Neural crest cell (in vitro differentiated cells): ENCODE results near the gene CASTOR1. TPM values are rescaled to one million over a fixed set of nuclear protein-coding genes. Genes with fewer than 3 reads are reported as not detected.

Source experiments
- DNase-seq: peaks from one replicate; pipeline ENCODE4 v3.0.0; 2021; ENCODE audit warnings: low read depth, mixed read lengths, low spot score
- H3K27ac Mint-ChIP-seq: one replicate; pipeline ENCODE4 v1.8.0; 2021; ENCODE audit warnings: mild to moderate bottlenecking, mixed read lengths; ENCODE audit not compliant: unreplicated experiment
- H3K27me3 Mint-ChIP-seq: 2 replicates; pipeline ENCODE4 v1.8.0; 2021; ENCODE audit warnings: low read depth, mild to moderate bottlenecking, mixed read lengths
- H3K36me3 Mint-ChIP-seq: 2 replicates; pipeline ENCODE4 v1.8.0; 2021; ENCODE audit warnings: low read depth, mild to moderate bottlenecking, mixed read lengths
- H3K4me1 Mint-ChIP-seq: 2 replicates; pipeline ENCODE4 v1.8.0; 2021; ENCODE audit warnings: mixed read lengths
- H3K4me3 Mint-ChIP-seq: one replicate; pipeline ENCODE4 v1.8.0; 2021; ENCODE audit warnings: mild to moderate bottlenecking, mixed read lengths
- H3K9me3 Mint-ChIP-seq: 2 replicates; pipeline ENCODE4 v1.8.0; 2021; ENCODE audit warnings: mixed read lengths
- total RNA-seq: library from RNA; stranded (reverse); gene quantifications from 2 replicates; pipeline ENCODE4 v1.2.1, GENCODE V29; 2021
- TF ChIP-seq, protein P1 (sequence below): fragments of 200-600 bp; sonication (generic); conservative IDR thresholded peaks from 2 replicates; pipeline ENCODE4 v1.5.0; 2021; ENCODE audit warnings: antibody characterized with exemption, mild to moderate bottlenecking

The CASTOR1 gene
- total RNA-seq, 1 donor from 2014 or later, result 6.2 TPM

DNA sequence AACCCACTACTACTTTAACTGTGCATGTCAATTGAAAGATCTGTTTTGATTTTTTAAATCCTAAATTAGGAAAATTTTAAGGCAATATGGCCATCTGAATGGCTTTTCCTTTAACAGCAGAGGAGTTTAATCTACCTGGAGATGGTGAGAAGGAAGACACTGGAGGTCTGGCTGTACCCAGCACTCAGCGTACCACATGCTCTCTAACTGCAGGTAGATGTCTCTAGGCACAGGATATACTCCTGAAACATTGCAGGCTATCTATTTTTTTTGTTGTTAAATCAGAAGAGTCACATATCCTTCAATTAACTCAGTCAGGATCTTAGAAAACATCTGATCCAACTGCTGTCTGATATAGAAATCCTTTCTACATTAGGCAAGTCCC is 17.3 kb upstream of the CASTOR1 start:
- Mint-ChIP-seq H3K9me3 (no peaks in the 10 kb centered on the region), H3K4me3 (no peak overlapping the region), H3K4me1 (peaks cover 14% of the 10 kb centered on the region), H3K27me3 (no peaks in the 10 kb centered on the region), H3K36me3 (no peaks in the 10 kb centered on the region), H3K27ac (peak overlapping the region; percentile 20)
- TF ChIP-seq, protein P1, sequence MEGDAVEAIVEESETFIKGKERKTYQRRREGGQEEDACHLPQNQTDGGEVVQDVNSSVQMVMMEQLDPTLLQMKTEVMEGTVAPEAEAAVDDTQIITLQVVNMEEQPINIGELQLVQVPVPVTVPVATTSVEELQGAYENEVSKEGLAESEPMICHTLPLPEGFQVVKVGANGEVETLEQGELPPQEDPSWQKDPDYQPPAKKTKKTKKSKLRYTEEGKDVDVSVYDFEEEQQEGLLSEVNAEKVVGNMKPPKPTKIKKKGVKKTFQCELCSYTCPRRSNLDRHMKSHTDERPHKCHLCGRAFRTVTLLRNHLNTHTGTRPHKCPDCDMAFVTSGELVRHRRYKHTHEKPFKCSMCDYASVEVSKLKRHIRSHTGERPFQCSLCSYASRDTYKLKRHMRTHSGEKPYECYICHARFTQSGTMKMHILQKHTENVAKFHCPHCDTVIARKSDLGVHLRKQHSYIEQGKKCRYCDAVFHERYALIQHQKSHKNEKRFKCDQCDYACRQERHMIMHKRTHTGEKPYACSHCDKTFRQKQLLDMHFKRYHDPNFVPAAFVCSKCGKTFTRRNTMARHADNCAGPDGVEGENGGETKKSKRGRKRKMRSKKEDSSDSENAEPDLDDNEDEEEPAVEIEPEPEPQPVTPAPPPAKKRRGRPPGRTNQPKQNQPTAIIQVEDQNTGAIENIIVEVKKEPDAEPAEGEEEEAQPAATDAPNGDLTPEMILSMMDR, result no peak
- DNase-seq, result no peak

DNA sequence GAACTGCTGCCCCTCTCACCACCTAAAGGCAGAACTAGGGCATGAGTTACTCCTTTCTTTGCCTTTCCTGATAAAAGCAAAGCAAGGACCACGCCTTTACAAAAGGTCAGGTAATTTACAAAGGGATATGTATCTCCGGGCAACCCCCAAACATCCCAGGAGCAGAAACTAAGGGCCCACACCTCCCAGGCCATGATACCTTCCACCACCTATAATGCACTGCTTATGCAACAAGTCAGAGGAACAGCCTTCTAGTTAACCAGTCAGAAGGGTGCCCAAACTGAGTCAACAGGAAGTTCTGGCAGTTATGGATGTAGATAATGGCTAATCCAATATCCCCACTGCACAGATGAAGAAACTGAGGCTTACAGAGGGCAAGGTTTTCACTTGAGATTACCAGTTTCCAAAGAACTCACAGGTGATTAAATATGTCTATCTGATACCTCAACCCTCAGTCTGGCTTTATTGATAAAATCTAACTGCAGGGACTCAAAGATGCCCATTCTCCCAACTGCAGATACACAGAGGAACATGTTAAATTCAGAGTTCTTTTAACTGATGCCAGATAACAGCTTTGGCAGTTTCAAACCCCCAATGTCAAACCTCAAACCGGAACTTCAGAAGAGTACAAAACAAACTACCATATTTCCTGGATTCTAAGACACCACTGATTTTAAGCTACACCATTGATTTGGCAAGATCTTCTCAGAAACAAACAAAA is 16.8 kb upstream of the CASTOR1 start:
- H3K27me3 Mint-ChIP-seq, result no peaks in the 10 kb centered on the region
- no peak overlapping the region for H3K27ac Mint-ChIP-seq
- H3K4me3 Mint-ChIP-seq, result no peak overlapping the region
- H3K4me1 Mint-ChIP-seq, result peaks cover 14% of the 10 kb centered on the region
- DNase-seq, result no peak
- TF ChIP-seq, protein P1, result no peak
- H3K9me3 Mint-ChIP-seq, result no peaks in the 10 kb centered on the region
- H3K36me3 Mint-ChIP-seq, result no peaks in the 10 kb centered on the region

DNA sequence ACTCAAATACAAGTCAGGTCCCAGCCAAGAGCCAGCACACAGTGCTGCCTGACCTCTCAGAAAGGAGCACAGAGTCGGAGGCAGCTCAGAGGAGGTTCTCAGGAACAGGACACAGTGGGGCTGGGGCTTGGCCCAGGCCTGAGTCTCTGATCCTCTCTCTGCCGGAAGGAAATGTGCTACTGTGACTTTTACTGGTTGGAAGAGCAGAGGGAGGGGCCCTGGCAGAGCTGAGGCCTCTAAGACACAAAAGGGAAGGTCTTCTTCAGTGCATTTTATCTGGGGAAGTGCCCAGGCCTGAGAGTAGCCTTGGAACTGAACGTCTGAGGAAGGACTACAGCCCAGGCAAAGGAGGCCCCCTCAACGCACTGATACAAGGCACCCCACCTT is 16.2 kb upstream of the CASTOR1 start:
- no peak overlapping the region for H3K4me3 Mint-ChIP-seq
- peaks cover 14% of the 10 kb centered on the region for H3K4me1 Mint-ChIP-seq
- H3K9me3 Mint-ChIP-seq, result no peaks in the 10 kb centered on the region
- H3K36me3 Mint-ChIP-seq, result no peaks in the 10 kb centered on the region
- H3K27ac Mint-ChIP-seq, result no peak overlapping the region
- TF ChIP-seq, protein P1, result no peak
- H3K27me3 Mint-ChIP-seq, result no peaks in the 10 kb centered on the region
- no peak for DNase-seq

DNA sequence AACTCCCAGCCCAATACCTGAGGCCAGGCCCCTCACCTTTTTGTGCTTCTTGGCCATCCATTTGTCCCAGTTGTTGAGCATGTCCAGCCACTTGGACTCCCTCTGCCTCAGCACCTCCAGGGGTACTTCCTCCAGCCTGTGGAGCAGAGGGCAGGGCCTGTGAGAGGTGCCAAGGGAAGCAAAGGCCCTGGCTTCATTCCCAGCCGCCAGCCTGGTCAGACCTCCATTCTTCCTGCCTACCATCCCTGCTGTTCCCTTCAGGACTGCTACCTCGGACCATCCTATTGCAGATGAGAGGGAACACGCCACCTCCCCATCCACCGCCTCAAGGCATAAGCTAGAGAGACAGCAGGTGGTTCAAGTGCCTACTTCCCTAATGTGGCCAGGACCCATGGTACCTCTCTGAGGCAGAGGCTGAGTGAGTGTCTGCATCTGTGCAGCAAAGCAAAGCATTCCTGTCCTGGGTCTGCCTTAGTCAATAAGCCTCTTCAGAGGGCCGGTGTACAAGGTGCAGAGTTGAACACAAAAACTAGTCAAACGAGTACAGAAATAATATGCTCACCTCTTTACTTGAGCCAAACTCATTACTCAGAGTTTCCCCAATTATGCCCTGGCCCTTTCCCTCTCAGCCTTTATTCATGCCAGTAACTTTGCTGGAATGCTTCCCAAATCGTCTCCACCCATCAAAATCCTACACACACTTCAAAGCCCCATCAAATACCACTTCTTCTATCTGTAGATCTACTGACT is 15.4 kb upstream of the CASTOR1 start:
- no peaks in the 10 kb centered on the region for H3K36me3 Mint-ChIP-seq
- no peak for DNase-seq
- TF ChIP-seq, protein P1, result no peak
- H3K27me3 Mint-ChIP-seq, result no peaks in the 10 kb centered on the region
- peak overlapping the region; percentile 78 for H3K27ac Mint-ChIP-seq
- H3K9me3 Mint-ChIP-seq, result no peaks in the 10 kb centered on the region
- H3K4me3 Mint-ChIP-seq, result no peak overlapping the region
- H3K4me1 Mint-ChIP-seq, result peaks cover 14% of the 10 kb centered on the region

- H3K36me3 Mint-ChIP-seq, result no peaks in the 10 kb centered on the region
- H3K4me3 Mint-ChIP-seq, result no peak overlapping the region
- TF ChIP-seq, protein P1, result no peak
- H3K27ac Mint-ChIP-seq, result no peak overlapping the region
- peaks cover 7% of the 10 kb centered on the region for H3K4me1 Mint-ChIP-seq
- H3K9me3 Mint-ChIP-seq, result no peaks in the 10 kb centered on the region
- no peaks in the 10 kb centered on the region for H3K27me3 Mint-ChIP-seq
- no peak for DNase-seq
Measured at GRCh38 chr22:30302810-30303138, 13.5 kb upstream of the CASTOR1 start.
